Stomach (tissue), 4 donors: ENCODE data around the gene NCKIPSD.
"Not testable (repeated sequence)": the region's sequence is repeated elsewhere in the genome, so short reads cannot be mapped to it uniquely, and the experiment has no call there.

Experiments
- EP300 ChIP-seq: sonication (generic); formaldehyde crosslinking; IDR thresholded peaks from one replicate; pipeline ENCODE4 v1.6.1; 2017; ENCODE audit warnings: antibody characterized with exemption
- POLR2A ChIP-seq, 4 donors: fragments of 450-650 bp; IDR thresholded peaks; one replicate each; pipeline ENCODE4 v1.6.1; 2016; ENCODE audit warnings: antibody characterized with exemption in 4 of 4, control low read depth in 2 of 4, mild to moderate bottlenecking in 1 of 4, moderate library complexity in 1 of 4
- TF ChIP-seq, protein P1 (sequence below), 7 experiments: fragments of 450-650 bp in 4 of 7; fragments of 200-600 bp in 3 of 7; sonication (generic) in 3 of 7; IDR thresholded peaks; one replicate each; pipeline ENCODE4 v1.5.1; 2016 to 2019; ENCODE audit warnings: antibody characterized with exemption in 7 of 7, control low read depth in 2 of 7, mild to moderate bottlenecking in 1 of 7

DNA sequence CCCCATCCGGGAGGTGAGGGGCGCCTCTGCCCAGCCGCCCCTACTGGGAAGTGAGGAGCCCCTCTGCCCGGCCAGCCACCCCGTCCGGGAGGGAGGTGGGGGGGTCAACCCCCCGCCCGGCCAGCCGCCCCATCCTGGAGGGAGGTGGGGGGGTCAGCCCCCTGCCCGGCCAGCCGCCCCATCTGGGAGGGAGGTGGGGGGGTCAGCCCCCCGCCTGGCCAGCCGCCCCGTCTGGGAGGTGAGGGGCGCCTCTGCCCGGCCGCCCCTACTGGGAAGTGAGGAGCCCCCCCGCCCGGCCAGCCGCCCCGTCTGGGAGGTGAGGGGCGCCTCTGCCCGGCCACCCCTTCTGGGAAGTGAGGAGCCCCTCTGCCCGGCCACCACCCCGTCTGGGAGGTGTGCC is 48.8 kb upstream of the NCKIPSD start:
- not testable (repeated sequence) for TF ChIP-seq POLR2A (IDR thresholded peaks at IDR 0.05); EP300
- TF ChIP-seq, protein P1, sequence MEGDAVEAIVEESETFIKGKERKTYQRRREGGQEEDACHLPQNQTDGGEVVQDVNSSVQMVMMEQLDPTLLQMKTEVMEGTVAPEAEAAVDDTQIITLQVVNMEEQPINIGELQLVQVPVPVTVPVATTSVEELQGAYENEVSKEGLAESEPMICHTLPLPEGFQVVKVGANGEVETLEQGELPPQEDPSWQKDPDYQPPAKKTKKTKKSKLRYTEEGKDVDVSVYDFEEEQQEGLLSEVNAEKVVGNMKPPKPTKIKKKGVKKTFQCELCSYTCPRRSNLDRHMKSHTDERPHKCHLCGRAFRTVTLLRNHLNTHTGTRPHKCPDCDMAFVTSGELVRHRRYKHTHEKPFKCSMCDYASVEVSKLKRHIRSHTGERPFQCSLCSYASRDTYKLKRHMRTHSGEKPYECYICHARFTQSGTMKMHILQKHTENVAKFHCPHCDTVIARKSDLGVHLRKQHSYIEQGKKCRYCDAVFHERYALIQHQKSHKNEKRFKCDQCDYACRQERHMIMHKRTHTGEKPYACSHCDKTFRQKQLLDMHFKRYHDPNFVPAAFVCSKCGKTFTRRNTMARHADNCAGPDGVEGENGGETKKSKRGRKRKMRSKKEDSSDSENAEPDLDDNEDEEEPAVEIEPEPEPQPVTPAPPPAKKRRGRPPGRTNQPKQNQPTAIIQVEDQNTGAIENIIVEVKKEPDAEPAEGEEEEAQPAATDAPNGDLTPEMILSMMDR (IDR thresholded peaks at IDR 0.05): not testable (repeated sequence)
